GM12891 (cell line): ENCODE results near the gene GSAP.

ENCODE experiments used
- POLR2A ChIP-seq: IDR thresholded peaks from 2 replicates; pipeline ENCODE4 v1.6.1; 2011; ENCODE audit warnings: low read depth, low read length, control low read depth
- POLR2AphosphoS5 ChIP-seq: IDR thresholded peaks from 2 replicates; pipeline ENCODE4 v1.6.1; 2011; ENCODE audit warnings: low read depth, low read length, control low read depth
- POU2F2 ChIP-seq: IDR thresholded peaks from 2 replicates; pipeline ENCODE4 v1.6.1; 2011; ENCODE audit warnings: low read depth, mild to moderate bottlenecking, control low read depth, low read length, moderate library complexity

DNA sequence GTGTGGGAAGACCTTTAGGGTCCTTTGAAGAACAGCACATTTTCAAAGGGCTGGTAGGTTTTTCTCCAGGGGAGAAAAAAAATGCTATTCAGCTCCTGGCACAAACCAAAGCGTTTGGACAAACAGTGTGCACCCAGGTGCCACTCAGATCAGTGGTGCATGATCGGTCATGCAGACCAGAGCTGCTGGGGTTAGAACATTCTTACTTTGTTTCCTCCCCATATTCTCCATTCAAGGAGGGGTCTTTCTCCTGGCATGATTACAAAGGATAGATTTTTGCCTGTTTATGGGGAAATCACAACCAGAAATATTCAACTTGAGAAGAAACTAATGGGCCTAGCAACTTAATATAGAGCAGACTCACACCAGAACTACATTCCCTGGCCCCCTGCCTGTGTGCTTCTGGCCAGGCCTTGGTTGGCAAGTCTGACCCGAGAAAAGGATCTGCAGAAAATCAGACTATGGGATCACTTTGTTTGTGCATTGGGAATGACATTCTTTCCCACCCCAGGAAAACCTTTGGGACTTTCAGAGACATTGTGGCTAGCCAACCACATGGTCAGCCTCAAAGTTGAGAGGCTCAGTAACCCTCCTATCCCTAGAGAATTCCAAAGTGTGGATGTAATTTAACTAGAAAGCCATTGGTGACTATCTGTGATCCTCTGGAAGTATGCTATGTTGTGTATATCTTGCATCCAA lies 134.2 kb downstream of the GSAP start:
- TF ChIP-seq POU2F2 (no peak), POLR2A (no peak), POLR2AphosphoS5 (no peak)
